ENCODE data around the gene KLHL6.
A peak's percentile ranks its signal among the peaks of the same experiment; 100 is the strongest.
"Not testable (repeated sequence)": the region's sequence is repeated elsewhere in the genome, so short reads cannot be mapped to it uniquely, and the experiment has no call there.

Gene KLHL6

GRCh38 chr3:183449791-183450190 lies 105.7 kb downstream of the KLHL6 start:
- H3K4me1 ChIP-seq (ENCODE audit: control insufficient read depth, low read depth, low read length) = peaks cover 4% of the 10 kb centered on the region
- H3K36me3 ChIP-seq (ENCODE audit: control insufficient read depth, low read depth, low read length) = peaks cover 20% of the 10 kb centered on the region
- no peak overlapping the region for H3K27ac ChIP-seq (ENCODE audit: low read length)
- H3K4me3 ChIP-seq (ENCODE audit: low read length) = no peak overlapping the region
- no peak overlapping the region for H3K9ac ChIP-seq (ENCODE audit: low read length)
- no peaks in the 10 kb centered on the region for H3K9me3 ChIP-seq (ENCODE audit: control insufficient read depth, low read depth, low read length)
- no peaks in the 10 kb centered on the region for H3K27me3 ChIP-seq (ENCODE audit: control insufficient read depth, insufficient read depth, low read length)

- Histone ChIP-seq H3K4me1 (ENCODE audit: control insufficient read depth, low read depth, low read length) (peaks cover 4% of the 10 kb centered on the region), H3K36me3 (ENCODE audit: control insufficient read depth, low read depth, low read length) (peaks cover 17% of the 10 kb centered on the region), H3K27me3 (ENCODE audit: control insufficient read depth, insufficient read depth, low read length) (no peaks in the 10 kb centered on the region), H3K9ac (ENCODE audit: low read length) (no peak overlapping the region), H3K4me3 (ENCODE audit: low read length) (peak overlapping the region; percentile 99), H3K27ac (ENCODE audit: low read length) (no peak overlapping the region), H3K9me3 (ENCODE audit: control insufficient read depth, low read depth, low read length) (no peaks in the 10 kb centered on the region)
Observed at GRCh38 chr3:183449391-183449790, 106.1 kb downstream of the KLHL6 start.

- peak overlapping the region; percentile 99 for H3K4me3 ChIP-seq (ENCODE audit: low read length)
- no peak overlapping the region for H3K27ac ChIP-seq (ENCODE audit: low read length)
- peak overlapping the region; percentile 72 for H3K9ac ChIP-seq (ENCODE audit: low read length)
- H3K9me3 ChIP-seq (ENCODE audit: control insufficient read depth, low read depth, low read length) = peaks cover 3% of the 10 kb centered on the region
- H3K36me3 ChIP-seq (ENCODE audit: control insufficient read depth, low read depth, low read length) = peaks cover 11% of the 10 kb centered on the region
- no peaks in the 10 kb centered on the region for H3K27me3 ChIP-seq (ENCODE audit: control insufficient read depth, insufficient read depth, low read length)
- H3K4me1 ChIP-seq (ENCODE audit: control insufficient read depth, low read depth, low read length) = peaks cover 4% of the 10 kb centered on the region
Observed at GRCh38 chr3:183448369-183449128, 107.0 kb downstream of the KLHL6 start.

DNA sequence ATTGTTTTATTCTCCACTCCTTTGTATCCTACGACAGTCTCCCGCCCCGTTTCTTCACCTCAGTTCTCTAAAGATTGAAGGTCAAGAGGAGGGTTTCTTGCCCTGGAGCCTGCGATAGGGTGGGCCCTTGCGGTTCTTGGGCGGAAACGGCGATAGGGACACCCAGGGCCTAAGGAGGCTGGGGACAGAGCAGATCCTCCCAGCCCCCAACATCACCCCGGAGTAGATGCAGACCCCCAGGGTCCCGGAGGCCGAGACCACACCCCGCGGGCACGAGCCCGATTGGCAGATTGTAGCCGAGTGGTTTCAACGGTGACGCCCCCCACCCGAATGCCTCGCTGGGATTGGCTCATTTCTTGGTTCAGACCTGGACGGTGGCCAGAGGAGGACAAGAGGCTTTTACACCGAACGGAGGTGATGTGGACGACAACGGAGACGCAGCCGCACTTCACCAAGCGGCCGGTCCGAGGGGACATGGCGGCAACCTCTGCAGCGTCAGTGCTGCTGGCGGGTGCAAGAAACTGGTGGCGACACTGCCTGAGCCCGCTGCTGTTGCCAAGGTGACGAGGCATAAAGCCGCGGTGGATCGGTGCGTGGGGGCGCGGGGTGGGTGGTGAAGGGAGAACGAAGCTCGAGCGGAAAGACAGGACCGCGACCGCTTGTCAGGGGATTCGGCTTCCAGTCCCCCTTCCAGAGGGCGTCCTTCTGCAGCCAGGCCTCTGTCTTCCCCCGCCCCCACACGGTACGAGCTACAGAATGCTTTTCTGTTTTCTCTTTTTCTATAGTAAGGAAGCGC lies 108.1 kb downstream of the KLHL6 start:
- Histone ChIP-seq H3K4me1 (ENCODE audit: control insufficient read depth, low read depth, low read length) (peaks cover 4% of the 10 kb centered on the region), H3K9ac (ENCODE audit: low read length) (peak overlapping the region; percentile 72), H3K27ac (ENCODE audit: low read length) (no peak overlapping the region), H3K27me3 (ENCODE audit: control insufficient read depth, insufficient read depth, low read length) (no peaks in the 10 kb centered on the region), H3K36me3 (ENCODE audit: control insufficient read depth, low read depth, low read length) (peaks cover 7% of the 10 kb centered on the region), H3K9me3 (ENCODE audit: control insufficient read depth, low read depth, low read length) (peaks cover 3% of the 10 kb centered on the region), H3K4me3 (ENCODE audit: low read length) (peak overlapping the region; percentile 99)

- Histone ChIP-seq H3K9ac (ENCODE audit: low read length) (peak overlapping the region; percentile 32), H3K9me3 (ENCODE audit: control insufficient read depth, low read depth, low read length) (peaks cover 3% of the 10 kb centered on the region), H3K4me1 (ENCODE audit: control insufficient read depth, low read depth, low read length) (peaks cover 4% of the 10 kb centered on the region), H3K27ac (ENCODE audit: low read length) (no peak overlapping the region), H3K4me3 (ENCODE audit: low read length) (peak overlapping the region; percentile 99), H3K27me3 (ENCODE audit: control insufficient read depth, insufficient read depth, low read length) (no peaks in the 10 kb centered on the region), H3K36me3 (ENCODE audit: control insufficient read depth, low read depth, low read length) (peaks cover 2% of the 10 kb centered on the region)
Observed at GRCh38 chr3:183446838-183447205, 108.7 kb downstream of the KLHL6 start.

GRCh38 chr3:183444748-183445147 lies 110.8 kb downstream of the KLHL6 start:
- peaks cover 4% of the 10 kb centered on the region for H3K4me1 ChIP-seq (ENCODE audit: control insufficient read depth, low read depth, low read length)
- H3K9me3 ChIP-seq (ENCODE audit: control insufficient read depth, low read depth, low read length) = peaks cover 3% of the 10 kb centered on the region
- H3K9ac ChIP-seq (ENCODE audit: low read length) = no peak overlapping the region
- H3K27me3 ChIP-seq (ENCODE audit: control insufficient read depth, insufficient read depth, low read length) = no peaks in the 10 kb centered on the region
- H3K4me3 ChIP-seq (ENCODE audit: low read length) = no peak overlapping the region
- H3K36me3 ChIP-seq (ENCODE audit: control insufficient read depth, low read depth, low read length) = no peaks in the 10 kb centered on the region
- H3K27ac ChIP-seq (ENCODE audit: low read length) = no peak overlapping the region

DNA sequence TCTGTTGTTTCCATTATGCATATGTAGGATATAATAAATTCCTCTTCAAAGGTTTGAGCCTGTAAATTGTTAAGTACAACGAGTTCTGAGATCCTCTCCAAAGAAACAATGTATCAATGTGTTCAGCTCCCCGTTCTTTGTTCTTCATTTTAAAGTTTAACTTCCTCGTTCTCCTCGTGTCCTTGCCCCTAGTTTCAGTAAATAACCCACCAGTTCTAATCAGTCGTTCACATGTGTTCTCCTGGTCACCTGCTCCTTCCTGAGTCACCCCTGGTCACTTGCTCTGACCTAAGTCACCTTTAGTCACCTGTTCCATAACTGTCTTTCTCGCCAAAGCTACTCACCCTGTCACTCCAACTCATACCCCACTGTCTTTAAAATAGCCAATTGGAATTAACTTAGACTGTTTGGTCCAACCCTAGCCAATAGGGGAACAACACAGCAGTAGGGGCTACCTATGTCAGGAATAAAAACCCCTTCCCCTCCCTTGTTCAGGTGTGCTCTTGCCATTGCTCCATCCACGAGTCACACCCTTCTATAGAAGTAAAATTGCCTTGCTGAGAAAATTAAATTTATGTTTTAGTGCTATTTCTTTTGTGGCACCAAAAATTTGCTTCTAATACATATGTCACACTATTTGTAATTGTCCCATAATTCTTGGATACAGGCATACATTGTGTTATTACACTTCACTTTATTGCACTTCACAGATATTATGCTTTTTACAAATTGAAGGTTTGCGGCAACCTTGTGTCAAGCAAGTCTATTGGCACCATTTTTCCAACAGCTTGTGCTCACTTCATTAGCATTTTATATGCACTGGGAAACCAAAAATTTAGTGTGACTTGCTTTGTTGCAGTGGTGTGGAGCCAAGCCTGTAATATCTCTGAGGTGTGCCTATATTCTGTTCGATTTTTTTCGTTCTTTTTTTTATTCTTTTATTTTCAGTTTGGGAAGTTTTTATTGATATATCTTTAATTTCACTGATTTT lies 111.8 kb downstream of the KLHL6 start:
- no peak overlapping the region for H3K9ac ChIP-seq (ENCODE audit: low read length)
- no peak overlapping the region for H3K4me3 ChIP-seq (ENCODE audit: low read length)
- no peaks in the 10 kb centered on the region for H3K27me3 ChIP-seq (ENCODE audit: control insufficient read depth, insufficient read depth, low read length)
- no peak overlapping the region for H3K27ac ChIP-seq (ENCODE audit: low read length)
- H3K9me3 ChIP-seq (ENCODE audit: control insufficient read depth, low read depth, low read length) = peaks cover 3% of the 10 kb centered on the region
- H3K36me3 ChIP-seq (ENCODE audit: control insufficient read depth, low read depth, low read length) = no peaks in the 10 kb centered on the region
- peaks cover 4% of the 10 kb centered on the region for H3K4me1 ChIP-seq (ENCODE audit: control insufficient read depth, low read depth, low read length)

DNA sequence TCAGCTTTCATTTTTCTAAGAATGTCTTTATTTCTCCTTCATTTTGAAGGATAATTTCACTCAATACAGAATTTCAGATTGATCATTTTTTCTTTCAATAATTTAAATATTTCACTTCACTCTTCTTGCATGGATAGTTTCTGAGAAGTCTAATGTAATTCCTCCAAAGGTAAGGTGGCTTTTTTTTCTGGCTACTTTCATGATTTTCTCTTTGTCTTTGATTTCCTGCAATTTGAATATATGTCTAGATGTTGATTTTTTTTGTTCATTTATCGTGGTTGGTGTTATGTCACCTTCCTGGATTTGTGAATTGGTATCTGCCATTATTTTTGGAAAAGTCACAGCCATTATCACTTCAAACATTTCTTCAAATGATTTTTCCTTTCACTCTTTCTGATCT lies 112.5 kb downstream of the KLHL6 start:
- Histone ChIP-seq H3K27ac (ENCODE audit: low read length) (no peak overlapping the region), H3K4me3 (ENCODE audit: low read length) (no peak overlapping the region), H3K36me3 (ENCODE audit: control insufficient read depth, low read depth, low read length) (no peaks in the 10 kb centered on the region), H3K9ac (ENCODE audit: low read length) (no peak overlapping the region), H3K4me1 (ENCODE audit: control insufficient read depth, low read depth, low read length) (no peaks in the 10 kb centered on the region), H3K9me3 (ENCODE audit: control insufficient read depth, low read depth, low read length) (peaks cover 3% of the 10 kb centered on the region), H3K27me3 (ENCODE audit: control insufficient read depth, insufficient read depth, low read length) (no peaks in the 10 kb centered on the region)

DNA sequence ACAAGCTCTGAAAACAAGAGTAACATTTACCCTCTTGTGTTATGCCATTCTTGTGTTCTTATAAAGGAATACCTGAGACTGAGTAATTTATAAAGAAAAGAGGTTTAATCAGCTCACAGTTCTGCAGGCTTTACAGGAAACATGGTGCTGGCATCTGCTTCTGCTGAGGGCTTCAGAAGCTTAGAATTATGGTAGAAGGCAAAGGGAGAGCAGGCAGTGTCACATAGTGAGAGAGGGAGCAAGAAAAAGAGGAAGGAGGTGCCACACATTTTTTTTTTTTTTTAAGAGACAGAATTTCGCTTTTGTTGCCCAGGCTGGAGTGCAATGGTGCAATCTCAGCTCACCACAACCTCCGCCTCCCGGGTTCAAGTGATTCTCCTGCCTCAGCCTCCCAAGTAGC lies 115.0 kb downstream of the KLHL6 start:
- H3K27ac ChIP-seq (ENCODE audit: low read length); H3K36me3 ChIP-seq (ENCODE audit: control insufficient read depth, low read depth, low read length); H3K4me3 ChIP-seq (ENCODE audit: low read length); H3K9me3 ChIP-seq (ENCODE audit: control insufficient read depth, low read depth, low read length); H3K9ac ChIP-seq (ENCODE audit: low read length): not testable (repeated sequence)
- Histone ChIP-seq H3K27me3 (ENCODE audit: control insufficient read depth, insufficient read depth, low read length) (peaks cover 14% of the 10 kb centered on the region), H3K4me1 (ENCODE audit: control insufficient read depth, low read depth, low read length) (peaks cover 16% of the 10 kb centered on the region)

GRCh38 chr3:183439515-183439914 lies 116.0 kb downstream of the KLHL6 start:
- Histone ChIP-seq H3K27ac (ENCODE audit: low read length) (no peak overlapping the region), H3K9me3 (ENCODE audit: control insufficient read depth, low read depth, low read length) (peaks cover 3% of the 10 kb centered on the region), H3K36me3 (ENCODE audit: control insufficient read depth, low read depth, low read length) (no peaks in the 10 kb centered on the region), H3K4me1 (ENCODE audit: control insufficient read depth, low read depth, low read length) (peaks cover 25% of the 10 kb centered on the region), H3K27me3 (ENCODE audit: control insufficient read depth, insufficient read depth, low read length) (peaks cover 14% of the 10 kb centered on the region), H3K4me3 (ENCODE audit: low read length) (no peak overlapping the region), H3K9ac (ENCODE audit: low read length) (no peak overlapping the region)

GRCh38 chr3:183438735-183439134 lies 116.8 kb downstream of the KLHL6 start:
- Histone ChIP-seq H3K9ac (ENCODE audit: low read length) (no peak overlapping the region), H3K36me3 (ENCODE audit: control insufficient read depth, low read depth, low read length) (no peaks in the 10 kb centered on the region)

More at GRCh38 chr3:183438735-183439134, 116.8 kb downstream of the KLHL6 start:
- Histone ChIP-seq H3K4me3 (ENCODE audit: low read length) (no peak overlapping the region), H3K27me3 (ENCODE audit: control insufficient read depth, insufficient read depth, low read length) (peaks cover 15% of the 10 kb centered on the region), H3K4me1 (ENCODE audit: control insufficient read depth, low read depth, low read length) (peaks cover 27% of the 10 kb centered on the region), H3K27ac (ENCODE audit: low read length) (no peak overlapping the region), H3K9me3 (ENCODE audit: control insufficient read depth, low read depth, low read length) (no peaks in the 10 kb centered on the region)
